Activated CD4-positive, alpha-beta T cell treated with anti-CD3 and anti-CD28 coated beads, Interleukin-2, Interleukin-4, amounts not matched to agents 100 ng/mL and 50 ng/mL, durations not matched to agents 16 hours and 8 hours (primary cell): Measurements from ENCODE around the gene PDPN.
"Not testable (repeated sequence)": the region's sequence is repeated elsewhere in the genome, so short reads cannot be mapped to it uniquely, and the experiment has no call there.

ENCODE experiments used
- DNase-seq: peaks from one replicate; pipeline ENCODE4 v3.0.0-alpha.2; 2020; ENCODE audit warnings: low spot score

The PDPN gene, protein sequence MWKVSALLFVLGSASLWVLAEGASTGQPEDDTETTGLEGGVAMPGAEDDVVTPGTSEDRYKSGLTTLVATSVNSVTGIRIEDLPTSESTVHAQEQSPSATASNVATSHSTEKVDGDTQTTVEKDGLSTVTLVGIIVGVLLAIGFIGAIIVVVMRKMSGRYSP

DNA sequence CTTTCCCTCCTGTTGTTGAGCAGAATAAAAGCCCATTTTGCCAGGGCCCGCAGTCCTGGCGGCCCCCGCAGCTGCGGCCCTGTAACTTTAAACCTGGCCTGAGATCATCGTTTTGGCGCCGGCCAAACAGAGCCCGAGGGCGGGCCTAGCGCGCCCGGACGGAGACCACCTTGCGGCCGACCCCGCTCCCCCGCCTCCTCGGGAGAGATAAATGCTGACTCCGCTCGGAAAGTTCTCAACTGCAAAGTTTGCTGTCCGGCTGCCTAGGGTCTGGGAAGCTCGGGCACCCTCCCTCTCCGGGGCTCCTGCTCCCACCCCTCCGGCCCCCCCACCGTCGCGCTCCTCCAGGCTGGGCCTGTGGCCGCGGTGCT, at the start of gene PDPN:
Gene PDPN (plus strand): TSS at position 238 of the 371 bp plus-strand sequence. CDS start 202 bp downstream, outside the sequence.
- no peak for DNase-seq

DNA sequence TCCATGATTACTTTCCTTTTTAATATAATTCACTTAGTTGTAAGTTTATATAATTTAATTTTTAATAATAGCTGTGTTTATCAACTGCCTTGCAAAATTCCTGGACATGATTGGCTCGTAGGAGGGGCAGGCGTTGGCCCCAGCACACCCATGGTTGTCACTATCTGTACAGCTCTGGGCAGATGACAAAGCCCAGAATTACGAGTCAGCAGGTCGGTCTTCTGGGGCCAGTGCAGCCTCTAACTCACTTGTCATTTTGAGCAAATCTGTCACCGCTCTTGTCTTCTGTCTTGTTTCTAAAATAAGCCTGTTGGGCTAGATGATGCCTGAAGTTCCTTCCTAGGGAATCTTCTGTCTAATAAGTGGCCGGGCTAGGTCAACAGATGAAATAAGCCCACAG, 48.4 kb upstream of the PDPN start:
- no peak for DNase-seq

DNA sequence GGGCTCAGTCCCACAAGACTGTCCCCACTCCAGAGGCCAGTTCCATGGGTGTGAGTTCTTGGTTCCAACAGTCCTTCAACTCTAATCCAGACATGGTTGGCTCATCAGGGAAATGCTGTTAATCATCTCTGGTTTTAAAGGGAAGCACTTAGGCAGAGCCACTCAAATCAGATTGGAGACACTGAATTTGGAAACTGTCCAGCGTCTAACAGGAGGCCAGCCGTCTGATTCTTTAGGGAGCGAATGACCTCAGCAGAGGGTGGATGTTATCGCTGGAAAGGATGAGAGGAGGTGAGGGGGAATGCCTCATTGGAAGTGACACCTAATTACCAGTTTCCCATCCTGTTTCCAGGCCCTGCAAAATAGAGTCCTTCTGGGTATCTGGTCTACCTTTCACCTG, 47.1 kb upstream of the PDPN start:
- no peak for DNase-seq

DNA sequence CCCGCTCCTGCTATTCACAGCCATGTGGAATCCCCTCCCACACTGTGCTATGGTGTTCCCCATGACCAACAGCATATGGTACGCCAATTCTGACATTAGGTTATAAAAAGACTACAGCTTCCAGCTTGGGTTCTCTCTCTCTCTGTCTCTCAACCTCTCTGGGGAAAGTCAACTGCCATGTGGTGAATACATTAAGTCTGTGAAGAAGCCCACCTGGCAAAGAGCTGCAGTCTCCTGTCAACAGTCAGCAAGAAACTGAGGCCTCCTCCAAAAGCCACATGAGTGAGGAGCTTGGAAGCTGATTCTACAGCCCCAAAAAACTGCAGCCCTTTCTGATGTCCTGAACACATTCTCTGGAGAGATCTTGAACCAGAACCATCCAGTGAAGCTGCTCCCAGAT, 44.8 kb upstream of the PDPN start:
- no peak for DNase-seq

DNA sequence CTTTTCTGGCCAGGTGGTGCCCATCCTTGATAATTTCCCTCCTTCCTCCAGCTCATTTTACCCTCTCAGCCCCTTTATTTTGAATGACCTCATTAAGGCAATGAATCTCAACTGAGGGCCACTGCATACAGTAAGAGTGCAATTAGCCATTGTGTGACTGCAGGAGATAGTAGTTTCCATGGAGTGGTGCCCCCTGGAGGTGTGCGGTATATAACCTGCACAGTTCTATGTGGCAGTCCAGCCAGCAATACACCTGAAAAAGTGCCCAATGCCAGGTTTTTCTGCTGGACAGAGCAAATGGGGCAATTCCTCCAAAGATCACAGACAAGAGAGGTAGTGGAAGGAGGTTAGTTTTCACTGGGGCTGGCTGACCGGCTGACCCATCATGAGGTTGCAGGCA, 43.9 kb upstream of the PDPN start:
- DNase-seq = no peak

DNA sequence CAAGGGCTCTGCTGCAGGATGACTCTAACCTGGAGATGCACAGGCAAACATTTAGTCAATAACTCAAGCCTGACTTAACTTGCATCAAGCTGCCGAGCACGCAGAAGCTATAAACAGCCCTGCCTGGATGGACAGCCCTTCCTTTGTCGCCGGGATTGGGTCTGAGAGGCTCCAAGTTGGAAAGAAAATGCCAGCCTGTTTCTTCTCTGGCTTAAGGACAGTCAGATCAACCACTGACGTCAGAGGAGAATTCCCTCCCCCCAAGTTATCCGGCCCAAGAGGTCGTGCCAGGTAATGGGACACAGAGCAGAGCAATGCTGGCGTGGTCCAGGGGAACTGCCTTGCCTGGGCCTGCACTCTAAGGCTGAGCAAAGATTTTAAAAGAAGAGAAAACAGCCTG, 42.8 kb upstream of the PDPN start:
- DNase-seq = no peak

DNA sequence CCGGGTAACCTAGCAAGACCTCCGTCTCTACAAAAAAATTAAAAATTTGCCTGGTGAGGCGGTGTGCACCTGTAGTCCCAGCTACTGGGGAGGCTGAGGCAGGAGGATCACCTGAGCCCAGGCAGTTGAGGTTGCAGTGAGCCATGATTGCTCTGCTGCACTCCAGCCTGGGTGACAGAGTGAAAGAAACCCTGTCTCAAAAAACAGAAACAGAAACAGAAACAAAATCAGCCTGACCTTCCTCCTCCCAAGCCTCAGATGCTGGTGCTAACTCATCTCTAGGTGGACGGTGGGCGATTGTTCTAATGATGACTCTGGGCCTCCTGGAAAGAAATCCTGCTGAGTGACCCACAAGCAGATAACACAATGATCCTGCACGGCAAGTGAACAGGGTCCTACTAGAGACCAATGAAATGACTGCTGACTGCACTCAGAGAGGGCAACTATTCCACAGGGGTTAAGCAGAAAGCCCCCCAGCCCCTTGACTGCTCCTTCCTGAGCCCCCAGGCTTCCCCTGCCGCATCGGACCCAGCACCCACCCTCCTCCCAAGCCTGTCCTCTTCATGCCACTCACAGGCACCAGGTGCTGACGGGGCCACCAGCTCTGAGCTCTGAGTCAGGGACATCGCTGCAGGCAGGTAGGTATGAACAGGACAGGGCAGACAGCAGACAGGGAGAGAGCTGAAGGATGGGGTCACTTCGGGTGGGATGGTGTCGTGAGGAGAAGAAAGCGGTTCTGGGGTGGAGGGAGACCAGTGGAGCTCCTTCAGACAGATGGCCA, 42.0 kb upstream of the PDPN start:
- DNase-seq = no peak

DNA sequence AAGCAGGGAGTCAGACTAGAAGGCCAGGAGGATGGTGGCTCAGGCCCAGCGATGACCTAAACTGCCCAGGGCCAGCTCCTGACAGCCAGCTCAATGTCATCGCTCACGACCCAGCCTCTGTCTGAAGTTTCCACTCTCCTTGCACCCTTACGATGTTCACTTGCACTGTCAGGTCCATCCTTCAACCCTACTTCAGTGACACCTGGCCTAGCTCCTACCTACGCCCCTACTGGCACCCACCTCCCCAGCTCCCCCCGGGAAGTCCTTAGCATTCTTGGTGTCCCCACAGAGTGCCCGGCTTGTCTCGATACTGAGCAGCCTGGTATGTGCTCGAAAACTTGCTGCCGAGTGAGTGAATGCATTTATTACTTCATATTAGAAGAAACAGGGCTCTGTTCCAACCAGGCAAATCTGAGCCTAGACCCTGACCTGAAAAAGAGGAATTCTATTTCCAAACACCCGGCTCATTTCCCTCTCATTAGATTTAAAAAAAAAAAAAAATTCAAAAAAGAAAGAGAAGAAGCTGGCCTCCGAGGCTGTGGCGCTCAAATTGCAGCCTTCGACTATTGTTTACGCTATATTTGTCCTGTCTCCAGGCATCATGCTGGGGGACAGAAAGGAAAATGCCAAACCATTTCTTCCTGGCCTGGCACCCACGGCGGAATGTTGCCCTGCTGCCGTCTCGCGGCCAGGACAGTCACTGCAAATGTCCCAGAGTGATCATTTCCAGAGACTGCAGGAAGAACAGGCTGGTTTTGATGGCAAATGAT, 40.0 kb upstream of the PDPN start:
- DNase-seq = no peak

DNA sequence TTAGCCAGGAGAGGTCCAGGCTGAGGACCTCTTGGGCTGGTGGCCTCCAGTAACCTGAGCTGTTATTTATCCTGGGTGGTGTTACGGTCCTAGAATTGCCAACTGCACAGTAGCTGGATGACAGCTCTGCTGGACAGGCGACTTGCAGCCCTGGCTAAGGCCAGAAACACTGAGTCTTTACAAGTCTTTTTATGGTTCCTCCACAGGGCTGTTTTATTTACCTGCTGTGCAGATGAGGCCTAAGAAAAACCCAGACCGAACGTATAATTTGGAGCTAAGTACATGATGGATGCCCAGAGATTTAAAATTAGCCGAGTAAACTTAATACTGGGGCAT, 39.4 kb upstream of the PDPN start:
- DNase-seq = no peak

DNA sequence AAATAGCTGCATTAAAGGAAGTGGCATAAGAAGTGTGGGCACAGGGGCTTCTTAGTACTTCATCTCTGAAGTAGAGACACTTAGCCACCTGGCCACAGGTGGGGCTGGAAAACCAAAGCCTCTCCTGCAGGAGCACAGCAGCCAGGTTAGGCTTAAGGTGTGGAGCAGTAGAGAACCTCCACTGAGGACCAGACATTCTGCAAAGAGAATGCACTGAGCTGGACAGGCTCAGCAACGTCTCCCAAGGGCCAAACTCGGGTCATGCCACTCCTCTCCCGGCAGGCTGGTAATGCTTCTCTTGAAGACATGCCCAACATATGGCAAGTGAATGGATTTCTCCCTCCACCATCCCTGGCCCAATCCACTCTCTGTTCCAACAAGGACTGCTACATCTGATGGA, 36.8 kb upstream of the PDPN start:
- DNase-seq = no peak

DNA sequence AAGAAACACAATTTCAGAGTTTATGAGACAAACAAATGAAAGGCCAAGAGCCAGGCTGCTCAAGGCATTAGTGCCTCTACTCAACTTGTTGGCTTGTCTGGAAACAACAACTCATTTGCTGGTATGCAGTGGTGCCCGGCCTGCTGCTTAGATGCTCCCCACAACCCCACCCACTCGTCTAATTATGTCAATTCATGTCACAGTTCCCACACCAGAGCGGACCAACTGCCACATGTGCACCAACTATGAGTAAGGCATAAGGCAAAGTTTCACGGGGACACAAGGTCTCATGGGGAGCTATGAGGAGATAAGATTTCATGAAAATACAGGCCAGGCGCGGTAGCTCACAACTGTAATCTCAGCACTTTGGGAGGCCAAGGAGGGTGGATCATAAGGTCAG, 35.4 kb upstream of the PDPN start:
- no peak for DNase-seq

DNA sequence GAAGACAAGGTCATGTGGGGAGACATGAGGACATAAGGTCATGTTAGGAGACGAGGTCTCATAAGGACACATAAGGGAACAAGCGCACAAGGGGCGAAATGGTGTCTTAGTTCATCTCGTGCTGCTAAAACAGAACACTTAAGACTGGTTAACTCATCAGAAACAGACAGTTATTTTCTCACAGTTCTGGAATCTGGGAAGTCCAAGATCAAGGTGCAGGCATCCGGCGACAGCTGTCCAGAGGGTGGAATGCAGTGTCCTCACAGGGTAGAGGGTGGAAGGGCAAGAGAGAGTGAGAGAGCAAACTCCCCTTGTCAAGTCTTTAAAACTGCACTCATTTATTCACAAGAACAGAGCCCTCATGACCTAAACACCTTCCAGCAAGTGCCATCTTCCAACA, 34.6 kb upstream of the PDPN start:
- no peak for DNase-seq

DNA sequence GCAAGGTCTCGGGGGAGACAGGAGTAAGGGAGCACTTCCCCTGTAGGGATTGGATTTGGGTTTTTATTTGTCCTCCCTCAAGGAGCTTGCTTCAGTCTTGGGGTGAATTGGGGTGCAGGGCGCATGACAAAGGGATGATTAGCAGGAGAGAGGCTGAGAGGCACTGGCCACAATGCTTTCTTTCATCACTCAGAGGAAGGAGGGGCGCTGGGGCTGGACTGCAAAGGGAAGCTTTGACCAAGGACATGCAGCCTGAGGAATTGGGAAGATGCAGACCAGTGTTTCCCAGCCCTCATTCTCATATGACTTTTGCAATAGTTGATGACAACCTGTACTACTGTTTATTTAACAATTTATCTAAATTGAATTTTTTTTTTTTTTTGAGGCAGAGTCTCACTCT, 34.1 kb upstream of the PDPN start:
- no peak for DNase-seq

DNA sequence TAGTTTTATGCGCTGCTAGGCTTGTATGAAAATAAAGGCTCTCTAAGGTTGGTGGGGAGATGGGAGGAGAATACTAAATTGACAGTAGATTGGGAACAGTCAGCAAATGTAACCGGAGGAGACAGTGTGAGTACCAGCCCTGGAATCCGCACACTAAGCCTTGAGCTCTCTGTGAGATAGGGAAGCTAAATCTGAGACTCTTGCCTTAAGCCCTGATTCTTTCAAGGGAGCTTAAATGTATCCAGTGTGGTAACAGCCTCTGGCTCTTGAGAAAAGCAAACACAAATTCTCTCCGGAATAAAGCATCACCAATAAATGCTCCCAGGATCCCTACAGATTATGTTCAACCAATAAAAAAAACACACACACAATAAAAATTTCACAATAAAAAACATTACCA, 33.0 kb upstream of the PDPN start:
- DNase-seq = no peak

DNA sequence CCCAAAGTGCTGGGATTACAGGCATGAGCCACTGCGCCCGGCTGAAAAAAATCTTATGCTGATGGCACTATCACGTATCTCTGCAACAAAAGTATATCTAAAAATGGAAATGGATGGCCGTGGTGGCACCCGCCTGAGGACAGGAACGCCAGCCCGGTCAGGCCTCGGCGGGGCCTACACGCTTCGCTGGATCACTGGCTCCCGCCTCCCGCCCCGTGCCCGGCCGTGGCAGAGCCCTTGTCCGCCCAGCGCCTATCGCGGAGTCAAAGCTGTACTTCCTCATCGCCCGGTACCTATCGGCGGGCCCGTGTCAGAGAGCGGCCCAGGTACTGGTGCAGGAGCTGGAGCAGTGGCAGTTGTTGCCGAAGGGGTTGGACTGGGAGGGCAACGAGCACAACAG, 28.8 kb upstream of the PDPN start:
- DNase-seq = no peak

DNA sequence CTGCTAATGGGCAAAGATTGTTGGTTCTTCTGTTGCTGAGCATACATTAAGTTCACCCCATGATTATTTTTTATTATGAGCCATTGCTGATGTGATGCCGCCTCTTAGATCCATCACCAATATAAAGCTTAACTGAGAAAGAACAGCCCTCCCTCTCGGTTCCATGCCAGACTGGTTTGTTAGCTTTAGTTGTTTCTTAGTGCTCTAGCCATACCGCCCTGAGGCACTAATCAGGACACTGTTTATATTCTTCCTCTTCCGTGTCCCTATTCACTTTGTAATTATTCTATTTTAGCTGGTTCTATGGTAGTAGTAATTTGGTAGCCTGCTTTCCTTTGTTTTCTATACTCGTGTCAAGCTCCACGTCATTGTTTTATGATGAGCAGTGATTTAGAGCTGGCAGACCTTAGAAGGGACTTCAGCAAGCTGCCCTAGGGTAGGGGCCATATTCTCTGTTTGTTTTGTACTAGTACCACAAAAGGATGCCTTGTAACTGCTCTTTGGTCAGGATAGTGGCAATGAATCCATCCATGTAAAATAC, 27.3 kb upstream of the PDPN start:
- no peak for DNase-seq

DNA sequence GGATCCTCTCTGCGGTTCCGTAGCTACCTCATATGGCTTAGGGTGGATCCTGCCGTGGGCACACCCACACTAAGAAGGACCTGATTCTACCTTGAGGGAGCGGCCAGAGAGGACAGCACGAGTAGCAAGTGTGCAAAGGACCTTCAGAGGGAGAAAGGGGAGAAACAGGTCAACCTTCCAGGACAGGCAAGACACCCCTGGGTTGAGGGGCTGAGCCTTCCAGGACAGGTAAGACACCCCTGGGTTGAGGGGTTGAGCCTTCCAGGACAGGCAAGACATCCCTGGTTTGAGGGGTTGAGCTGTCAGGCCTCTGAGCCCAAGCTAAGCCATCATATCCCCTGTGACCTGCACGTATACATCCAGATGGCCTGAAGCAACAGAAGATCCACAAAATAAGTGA, 23.1 kb upstream of the PDPN start:
- no peak for DNase-seq

DNA sequence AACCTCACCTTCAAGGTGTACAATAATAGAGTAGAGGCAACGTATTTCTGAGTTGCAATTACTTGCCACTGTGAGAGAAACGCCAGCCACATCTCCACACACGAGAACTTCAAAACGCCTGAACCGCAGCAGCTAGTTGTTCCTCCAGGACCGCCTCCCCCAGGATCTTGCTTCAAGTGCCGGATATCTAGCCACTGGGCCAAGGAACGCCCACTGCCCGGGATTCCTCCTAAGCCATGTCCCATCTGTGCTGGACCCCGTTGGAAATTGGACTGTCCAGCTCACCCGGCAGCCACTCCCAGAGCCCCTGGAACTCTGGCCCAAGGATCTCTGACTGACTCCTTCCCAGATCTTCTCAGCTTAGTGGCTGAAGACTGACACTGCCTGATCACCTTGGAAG, 20.7 kb upstream of the PDPN start:
- not testable (repeated sequence) for DNase-seq

DNA sequence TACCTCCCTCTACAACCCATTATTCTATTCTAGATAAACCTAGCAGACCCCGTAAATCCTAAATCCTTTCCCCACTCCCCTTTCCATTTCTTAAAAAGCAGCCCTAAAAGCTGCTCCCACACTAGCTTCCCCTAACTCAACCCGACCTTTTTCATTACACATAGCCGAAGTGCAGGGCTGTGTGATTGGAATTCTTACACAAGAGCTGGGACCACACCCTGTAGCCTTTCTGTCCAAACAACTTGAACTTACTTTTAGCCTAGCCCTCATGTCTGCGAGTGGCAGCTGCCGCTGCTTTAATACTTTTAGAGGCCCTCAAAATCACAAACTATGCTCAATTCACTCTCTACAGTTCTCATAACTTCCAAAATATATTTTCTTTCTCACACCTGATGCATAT, 19.6 kb upstream of the PDPN start:
- no peak for DNase-seq

DNA sequence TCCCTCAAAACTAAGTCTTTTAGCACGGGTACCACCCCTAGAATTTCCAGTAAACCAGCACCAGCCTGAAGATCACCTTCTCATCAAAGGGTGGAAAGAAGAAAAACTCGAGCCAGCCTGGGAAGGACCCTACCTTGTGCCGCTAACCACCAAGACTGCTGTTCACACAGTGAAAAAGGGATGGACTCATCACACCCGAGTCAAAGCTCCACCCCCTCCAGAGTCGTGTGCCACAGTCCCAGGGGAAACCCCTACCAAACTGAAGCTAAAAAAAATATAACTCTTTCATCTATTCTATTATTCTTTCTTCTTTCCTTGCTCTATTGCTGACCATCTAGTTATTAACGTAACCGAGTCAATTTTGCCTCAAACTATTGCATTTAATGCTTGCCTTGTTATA, 13.2 kb upstream of the PDPN start:
- DNase-seq = not testable (repeated sequence)

DNA sequence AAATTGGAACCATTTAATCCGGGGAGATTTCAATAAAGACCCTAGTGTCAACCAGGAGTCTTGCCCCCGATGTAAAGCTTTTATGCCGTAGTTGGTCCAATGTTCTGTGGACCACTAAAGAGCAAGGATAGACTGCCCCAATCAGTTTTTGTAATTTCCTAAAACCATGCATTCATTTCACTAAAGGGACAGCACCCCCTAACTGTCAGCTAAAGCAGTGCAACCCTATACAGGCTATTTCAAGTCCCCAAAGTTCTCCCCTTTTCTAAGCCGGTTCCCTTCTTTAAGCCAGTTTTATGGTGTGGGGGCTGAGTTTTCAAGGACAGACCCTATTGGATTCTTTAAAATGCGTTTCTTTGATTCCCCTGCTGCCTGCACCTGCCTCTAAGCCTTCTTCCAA, 12.7 kb upstream of the PDPN start:
- peak; percentile 4 for DNase-seq

DNA sequence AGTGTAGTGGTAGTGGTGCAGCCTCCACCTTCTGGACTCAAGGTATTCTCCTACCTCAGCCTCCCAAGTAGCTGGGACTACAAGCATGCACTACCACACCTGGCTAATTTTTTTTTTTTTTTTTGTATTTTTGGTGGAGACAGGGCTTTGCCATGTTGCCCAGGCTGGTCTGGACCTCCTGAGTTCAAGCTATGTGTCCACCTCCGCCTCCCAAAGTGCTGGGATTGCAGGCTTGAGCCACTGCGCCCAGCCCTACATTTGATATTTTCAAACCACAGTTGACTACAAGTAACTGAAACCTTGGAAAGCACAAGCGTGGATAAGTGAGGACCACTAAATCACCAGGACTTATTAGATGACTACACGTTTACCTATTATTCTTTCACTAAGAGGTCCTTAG, 10.0 kb upstream of the PDPN start:
- DNase-seq = no peak

DNA sequence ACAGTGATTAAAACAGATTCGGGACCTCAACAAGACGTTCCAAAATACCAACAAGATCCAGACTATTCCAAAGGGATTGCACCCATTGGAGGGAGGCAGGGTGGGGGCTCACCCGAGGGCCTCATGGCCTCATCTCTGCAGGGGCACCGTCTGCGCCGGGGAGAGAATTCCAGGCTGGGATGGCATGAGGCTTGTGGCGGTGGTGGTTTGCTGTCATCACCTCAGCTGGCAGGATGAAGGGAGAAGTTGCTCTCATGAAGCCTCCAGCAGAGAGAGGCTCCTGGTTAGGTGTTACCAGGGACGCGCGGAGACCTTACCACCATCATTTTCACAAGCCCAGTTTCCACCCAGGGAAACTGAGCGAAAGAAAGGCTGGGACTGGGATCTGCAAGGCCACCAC, 6.7 kb upstream of the PDPN start:
- no peak for DNase-seq
